T-helper 2 cell (primary cell): ENCODE data around the gene RFXANK.
"Not testable (repeated sequence)": the region's sequence is repeated elsewhere in the genome, so short reads cannot be mapped to it uniquely, and the experiment has no call there.

Experiments
- DNase-seq, 5 experiments: peaks; one replicate each; pipeline versions ENCODE4 v3.0.0 to v3.0.0-alpha.2; 2012 to 2022

The RFXANK gene

GRCh38 chr19:19206938-19207337 is 14.9 kb downstream of the RFXANK start:
- no peak for DNase-seq

GRCh38 chr19:19207637-19208572 is 15.8 kb downstream of the RFXANK start:
- peak in 1 of 5 experiments; percentile 61 for DNase-seq

GRCh38 chr19:19209372-19209771 is 17.3 kb downstream of the RFXANK start:
- no peak for DNase-seq

- no peak for DNase-seq
Measured at GRCh38 chr19:19211499-19212420, 19.7 kb downstream of the RFXANK start, which contains the start of gene NCAN. Gene NCAN (plus strand): TSS chr19:19211958. CDS start chr19:19216954, 4,996 bp downstream.

GRCh38 chr19:19212916-19213315 is 20.9 kb downstream of the RFXANK start:
- no peak for DNase-seq

GRCh38 chr19:19213426-19214158 is 21.5 kb downstream of the RFXANK start:
- no peak for DNase-seq

GRCh38 chr19:19214159-19214490 is 22.1 kb downstream of the RFXANK start:
- DNase-seq, result no peak

- no peak for DNase-seq
Measured at GRCh38 chr19:19214892-19215291, 22.8 kb downstream of the RFXANK start.

- no peak for DNase-seq
Measured at GRCh38 chr19:19215792-19216191, 23.7 kb downstream of the RFXANK start.

- DNase-seq, result peak in 1 of 5 experiments; percentile 26
Measured at GRCh38 chr19:19217099-19217498, 25.0 kb downstream of the RFXANK start.

GRCh38 chr19:19218911-19219310 is 26.9 kb downstream of the RFXANK start:
- no peak for DNase-seq

GRCh38 chr19:19221000-19221399 is 28.9 kb downstream of the RFXANK start:
- not testable (repeated sequence) for DNase-seq

- no peak for DNase-seq
Measured at GRCh38 chr19:19223060-19223459, 31.0 kb downstream of the RFXANK start.

- DNase-seq, result no peak
Measured at GRCh38 chr19:19223636-19224035, 31.6 kb downstream of the RFXANK start.

GRCh38 chr19:19224150-19224851 is 32.2 kb downstream of the RFXANK start:
- no peak for DNase-seq

GRCh38 chr19:19224852-19225494 is 32.9 kb downstream of the RFXANK start:
- peak; percentile 55 to 80 (median 58) for DNase-seq

- DNase-seq, result no peak
Measured at GRCh38 chr19:19226204-19226603, 34.1 kb downstream of the RFXANK start.

- DNase-seq, result no peak
Measured at GRCh38 chr19:19226663-19227062, 34.6 kb downstream of the RFXANK start.

GRCh38 chr19:19227217-19227616 is 35.2 kb downstream of the RFXANK start:
- no peak for DNase-seq

GRCh38 chr19:19229701-19230100 is 37.6 kb downstream of the RFXANK start:
- no peak for DNase-seq

GRCh38 chr19:19230999-19231398 is 38.9 kb downstream of the RFXANK start:
- no peak for DNase-seq
